ENCODE measurements around the gene NUTF2.

GRCh38 chr16:67882374-67883145 lies 35.8 kb downstream of the NUTF2 start:
- TF ChIP-seq, protein P1, sequence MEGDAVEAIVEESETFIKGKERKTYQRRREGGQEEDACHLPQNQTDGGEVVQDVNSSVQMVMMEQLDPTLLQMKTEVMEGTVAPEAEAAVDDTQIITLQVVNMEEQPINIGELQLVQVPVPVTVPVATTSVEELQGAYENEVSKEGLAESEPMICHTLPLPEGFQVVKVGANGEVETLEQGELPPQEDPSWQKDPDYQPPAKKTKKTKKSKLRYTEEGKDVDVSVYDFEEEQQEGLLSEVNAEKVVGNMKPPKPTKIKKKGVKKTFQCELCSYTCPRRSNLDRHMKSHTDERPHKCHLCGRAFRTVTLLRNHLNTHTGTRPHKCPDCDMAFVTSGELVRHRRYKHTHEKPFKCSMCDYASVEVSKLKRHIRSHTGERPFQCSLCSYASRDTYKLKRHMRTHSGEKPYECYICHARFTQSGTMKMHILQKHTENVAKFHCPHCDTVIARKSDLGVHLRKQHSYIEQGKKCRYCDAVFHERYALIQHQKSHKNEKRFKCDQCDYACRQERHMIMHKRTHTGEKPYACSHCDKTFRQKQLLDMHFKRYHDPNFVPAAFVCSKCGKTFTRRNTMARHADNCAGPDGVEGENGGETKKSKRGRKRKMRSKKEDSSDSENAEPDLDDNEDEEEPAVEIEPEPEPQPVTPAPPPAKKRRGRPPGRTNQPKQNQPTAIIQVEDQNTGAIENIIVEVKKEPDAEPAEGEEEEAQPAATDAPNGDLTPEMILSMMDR (conservative IDR thresholded peaks at IDR 0.05 in 1 of 2, IDR thresholded peaks at IDR 0.05 in 1 of 2; ENCODE audit: low read depth in 1 of 2, low read length in 2 of 2): no peak
- TF ChIP-seq EZH2 (IDR thresholded peaks at IDR 0.05; ENCODE audit: low read length, missing control alignments): no peak

All from fibroblast of lung (primary cell).